Endothelial cell of hepatic sinusoid (primary cell): ENCODE measurements around the gene GEMIN4.

Experiments used
- in situ Hi-C: cut with HindIII; loops from 2 replicates; pipeline ENCODE4 v1.10.0; 2017; ENCODE audit warnings: low sequenced_read_pairs

Gene GEMIN4

GRCh38 chr17:745406-745805 lies 6.7 kb downstream of the GEMIN4 start:
- in situ Hi-C loops: no loop called here

DNA sequence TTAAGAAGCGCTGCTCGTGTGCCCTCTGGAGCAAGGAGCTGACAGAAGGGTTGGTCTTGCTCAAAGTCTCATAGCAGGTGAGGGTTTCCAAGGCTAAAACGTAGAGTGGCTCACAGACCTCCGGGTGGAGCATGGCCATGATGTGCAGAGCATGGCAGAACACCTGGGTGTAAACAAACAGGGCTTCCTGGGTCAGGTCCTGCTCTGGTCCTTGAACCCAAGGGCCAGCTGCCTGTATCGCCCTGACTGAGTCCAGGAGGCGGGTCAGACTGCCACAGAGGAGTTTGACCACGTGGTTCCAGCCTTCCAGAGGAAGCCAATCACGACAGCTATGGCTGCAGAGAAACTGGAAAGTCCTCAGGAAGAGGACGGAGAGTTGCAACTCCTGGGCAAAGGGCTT lies 7.1 kb downstream of the GEMIN4 start:
- in situ Hi-C loops: no loop called here

DNA sequence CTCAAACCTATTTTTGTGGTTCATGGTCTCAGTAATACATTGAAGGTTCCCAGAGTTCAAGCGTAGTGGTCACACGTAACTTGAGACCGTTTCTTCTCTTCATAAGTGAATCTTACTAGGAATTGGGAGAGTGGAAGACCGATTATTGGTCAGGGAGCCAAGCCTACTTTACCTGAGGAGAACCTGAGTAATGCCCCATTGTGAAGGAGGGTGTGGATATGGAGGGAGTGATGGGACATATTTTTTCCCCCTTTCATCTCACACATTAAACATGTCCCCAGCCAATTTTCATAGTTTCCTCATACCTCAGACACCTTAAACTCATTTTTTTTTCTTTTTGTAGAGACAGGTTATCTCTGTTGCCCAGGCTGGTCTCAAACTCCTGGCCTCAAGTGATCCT lies 8.9 kb downstream of the GEMIN4 start:
- in situ Hi-C loops: no loop called here

DNA sequence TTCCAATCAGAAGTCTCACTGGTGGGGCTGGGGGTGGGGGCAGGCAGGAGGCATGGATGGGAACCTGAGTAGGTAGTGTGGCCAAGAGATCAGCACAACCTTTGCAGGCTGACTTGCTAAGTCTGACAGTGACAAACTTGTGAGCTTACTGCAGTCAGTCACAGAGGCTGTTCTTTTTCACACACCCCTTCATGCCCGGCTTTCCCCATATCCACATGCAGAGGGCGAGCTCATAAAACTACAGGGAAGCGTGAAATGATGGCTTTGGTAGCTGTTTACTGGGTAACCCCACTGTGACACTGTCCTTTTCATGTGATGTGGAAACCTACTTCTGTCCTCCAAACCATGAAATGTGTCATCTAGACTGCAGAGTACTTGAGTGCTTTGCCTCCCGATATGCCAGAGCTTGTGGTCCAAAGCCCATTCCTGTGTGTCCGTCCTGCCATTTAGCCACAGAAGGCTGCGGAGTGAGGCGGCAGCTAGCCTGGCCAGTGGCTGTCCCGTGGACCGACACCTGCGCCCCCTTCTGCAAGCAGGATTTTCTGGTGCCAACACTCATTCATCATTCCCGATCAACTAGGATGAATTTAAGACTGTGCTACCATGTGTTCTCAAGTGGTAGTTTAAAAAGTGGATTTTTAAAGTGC lies 9.8 kb downstream of the GEMIN4 start:
- in situ Hi-C loops: no loop called here

DNA sequence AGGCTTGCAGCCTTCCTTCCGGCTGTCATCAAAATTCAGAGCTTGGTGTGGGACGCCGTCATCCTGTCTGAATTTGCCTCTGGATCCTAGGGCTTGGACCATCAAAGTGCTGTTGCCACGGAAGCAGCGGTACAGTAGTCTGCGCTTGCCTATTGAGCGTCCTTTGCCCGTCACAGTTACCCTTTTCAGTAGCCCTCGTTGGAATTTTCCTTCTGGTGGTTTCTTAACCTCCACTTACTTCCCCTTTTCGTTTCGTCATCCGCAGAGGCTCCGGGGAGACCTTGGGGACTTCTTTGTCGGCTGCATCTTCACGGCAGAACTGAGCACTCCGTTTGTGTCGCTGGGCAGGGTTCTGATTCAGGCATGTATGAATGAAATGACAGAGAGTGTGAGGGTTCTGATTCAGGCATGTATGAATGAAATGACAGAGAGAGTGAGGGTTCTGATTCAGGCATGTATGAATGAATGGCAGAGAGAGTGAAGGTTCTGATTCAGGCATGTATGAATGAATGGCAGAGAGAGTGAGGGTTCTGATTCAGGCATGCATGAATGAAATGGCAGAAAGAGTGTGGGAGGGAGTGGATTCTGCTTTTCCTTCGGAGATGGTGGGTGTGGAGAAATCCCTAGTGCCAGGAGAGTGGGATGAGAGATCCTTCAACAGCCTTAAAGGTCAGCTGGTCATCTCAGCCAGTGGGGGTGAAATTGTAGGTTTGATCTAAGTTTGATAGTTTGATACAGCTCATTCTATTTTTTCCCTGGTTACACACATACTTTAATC lies 11.6 kb downstream of the GEMIN4 start:
- in situ Hi-C loops: no loop called here

GRCh38 chr17:737561-738113 lies 14.4 kb downstream of the GEMIN4 start:
- in situ Hi-C loops: no loop called here

DNA sequence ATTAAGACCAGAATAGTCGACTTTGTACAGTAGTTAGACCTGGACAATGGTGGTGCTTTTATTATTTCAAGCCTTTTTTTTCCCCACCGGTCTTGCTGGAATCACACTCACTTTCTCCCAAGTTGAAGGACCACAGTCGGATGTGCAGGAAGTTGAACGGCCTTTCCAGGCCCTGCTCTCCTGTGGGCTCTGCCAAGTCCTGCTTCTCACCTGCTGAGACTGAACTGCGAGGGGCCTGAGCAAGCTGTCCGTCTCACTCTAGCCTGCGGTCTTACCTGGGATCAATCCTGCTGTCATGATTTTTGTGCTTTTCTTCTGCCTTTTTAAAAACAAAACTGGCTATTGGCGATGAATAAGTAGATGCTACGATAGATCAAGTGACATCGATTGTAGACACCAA lies 18.3 kb downstream of the GEMIN4 start:
- in situ Hi-C loops: no loop called here

DNA sequence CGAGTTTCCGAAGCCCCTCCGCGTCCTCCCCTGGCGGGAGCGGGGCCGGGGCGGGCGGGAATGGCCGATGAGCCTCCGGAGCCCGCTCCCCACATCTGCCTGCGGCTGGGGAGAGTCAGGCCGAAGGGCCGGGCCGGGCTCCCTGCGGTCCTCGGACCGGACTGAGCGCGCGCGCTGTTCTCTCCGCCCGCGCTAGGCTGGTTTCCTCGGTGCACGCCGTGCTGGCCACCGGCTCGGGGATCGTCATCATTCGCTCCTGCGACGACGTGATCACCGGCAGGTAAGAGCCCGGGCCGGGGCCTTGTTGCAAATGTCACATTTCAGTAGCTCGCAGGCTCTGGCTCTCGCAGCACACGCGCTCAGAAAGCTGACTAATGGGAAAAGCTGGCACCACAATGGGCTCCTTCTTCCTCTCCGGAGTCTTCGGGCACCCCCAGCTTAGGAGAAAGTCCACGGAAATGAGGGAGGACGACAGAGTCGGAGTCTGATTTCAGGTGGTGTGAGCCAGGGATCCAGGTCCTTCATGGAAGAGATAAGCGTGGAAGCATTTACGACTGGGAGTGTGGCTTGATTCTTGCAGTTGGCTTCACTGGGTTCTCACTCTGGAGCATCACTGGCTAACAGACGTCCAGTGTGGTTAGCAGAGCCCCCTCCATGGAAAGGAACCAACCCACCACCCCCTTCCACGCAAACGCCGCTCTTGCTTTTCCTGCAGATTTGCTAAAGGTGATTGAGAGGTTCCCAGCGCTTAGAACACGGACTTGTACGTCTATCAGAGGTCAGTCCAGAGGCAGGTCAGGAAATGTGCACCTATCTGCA lies 19.0 kb downstream of the GEMIN4 start:
- in situ Hi-C loops: no loop called here

DNA sequence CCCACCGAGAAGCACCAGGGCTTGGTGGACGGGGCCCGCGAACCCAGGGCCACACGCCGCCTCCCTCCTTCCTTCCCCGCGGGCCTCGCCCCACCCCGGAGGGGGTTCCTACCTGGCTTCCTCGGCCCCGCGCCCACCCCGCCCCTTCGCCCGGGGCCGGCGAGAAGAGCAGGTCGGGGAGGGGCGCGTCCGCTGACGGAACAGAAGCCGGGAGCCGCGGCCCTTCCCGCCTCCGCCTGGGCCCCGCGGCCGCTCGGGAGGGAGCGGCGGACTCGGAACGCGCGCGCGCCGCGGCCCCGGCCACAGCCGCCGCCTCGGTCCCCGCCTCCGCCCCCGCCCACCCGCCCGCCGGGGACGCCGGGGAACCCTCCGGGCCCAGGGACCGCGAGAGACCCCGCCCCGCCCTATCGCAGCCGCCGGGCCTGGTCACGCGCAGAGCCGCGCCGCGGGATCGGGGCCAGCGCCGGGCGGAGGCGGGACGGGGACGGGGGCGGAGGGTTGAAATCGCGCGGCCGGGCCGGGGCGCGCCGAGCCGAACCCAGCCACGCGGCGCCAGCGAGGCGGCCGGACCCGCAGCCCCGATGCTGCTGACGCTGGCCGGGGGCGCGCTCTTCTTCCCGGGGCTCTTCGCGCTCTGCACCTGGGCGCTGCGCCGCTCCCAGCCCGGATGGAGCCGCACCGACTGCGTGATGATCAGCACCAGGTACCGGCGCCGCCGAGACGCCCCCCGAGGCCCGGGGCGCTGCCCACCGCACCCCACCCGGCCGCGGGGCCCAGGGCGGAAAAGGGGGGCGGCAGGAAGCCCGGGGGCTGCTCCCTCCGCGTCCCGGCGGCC lies 19.8 kb downstream of the GEMIN4 start, which contains the start of gene TLCD3A:
Gene TLCD3A, plus strand, starts transcription at position 530 of the 835 bp plus-strand sequence. Its CDS starts 52 bp downstream, at position 582.
- in situ Hi-C loops: no loop called here

DNA sequence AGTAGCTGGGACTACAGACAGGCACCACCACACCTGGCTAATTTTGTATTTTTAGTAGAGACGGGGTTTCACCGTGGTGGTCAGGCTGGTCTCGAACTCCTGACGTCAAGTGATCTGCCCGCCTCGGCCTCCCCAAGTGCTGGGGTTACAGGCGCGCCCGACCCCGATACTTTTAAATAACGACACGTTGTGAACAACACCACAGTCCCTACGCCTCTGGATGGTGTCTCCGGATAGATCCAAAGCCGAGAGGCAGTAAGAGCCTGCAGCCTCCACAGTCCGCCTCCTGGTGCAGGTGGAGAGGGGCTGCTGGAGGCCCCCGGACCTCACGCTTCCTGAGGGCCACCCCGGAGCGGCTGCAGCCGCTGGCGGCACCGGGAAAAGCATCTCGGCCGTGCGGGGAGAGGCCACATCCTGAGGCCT lies 20.4 kb downstream of the GEMIN4 start:
- in situ Hi-C loops: no loop called here

GRCh38 chr17:728911-729310 lies 23.2 kb downstream of the GEMIN4 start:
- in situ Hi-C loops: no loop called here

DNA sequence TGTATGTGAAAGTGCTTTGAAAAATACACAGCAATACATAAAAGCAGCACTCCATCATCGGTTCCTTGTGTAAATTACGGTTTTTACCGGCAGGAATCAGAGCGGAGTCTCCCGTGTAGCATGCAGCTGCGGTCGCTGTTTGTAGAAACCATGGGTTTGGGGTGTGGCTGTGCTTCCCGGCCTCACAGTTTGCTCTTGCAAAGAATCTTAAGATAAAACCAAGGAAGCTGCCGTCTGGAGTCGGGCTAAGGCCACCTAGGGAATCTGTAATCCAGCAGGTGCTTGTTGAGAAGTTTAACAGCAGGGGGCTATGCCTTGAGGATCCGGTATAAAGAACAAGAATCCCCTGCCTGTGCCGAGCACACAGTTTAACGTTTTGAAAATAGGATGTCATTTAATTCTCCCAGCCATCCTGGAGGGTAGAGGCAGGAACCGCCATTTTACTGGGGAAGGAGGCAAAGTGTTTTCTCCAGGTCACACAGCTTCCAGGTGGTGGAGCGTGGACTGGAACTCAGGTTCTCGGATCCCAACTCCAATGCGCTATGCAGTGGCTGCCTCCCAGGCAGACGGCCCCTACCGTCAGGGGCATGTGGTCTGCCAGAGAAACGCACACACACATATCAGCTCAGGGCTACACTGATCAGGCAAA lies 25.7 kb downstream of the GEMIN4 start:
- in situ Hi-C loops: no loop called here

- in situ Hi-C loops: no loop called here
Observed at GRCh38 chr17:725746-726145, 26.3 kb downstream of the GEMIN4 start.

GRCh38 chr17:725084-725483 lies 27.0 kb downstream of the GEMIN4 start:
- in situ Hi-C loops: no loop called here

- in situ Hi-C loops: no loop called here
Observed at GRCh38 chr17:721540-721937, 30.5 kb downstream of the GEMIN4 start.

- in situ Hi-C loops: no loop called here
Observed at GRCh38 chr17:720706-721539, 31.1 kb downstream of the GEMIN4 start.

DNA sequence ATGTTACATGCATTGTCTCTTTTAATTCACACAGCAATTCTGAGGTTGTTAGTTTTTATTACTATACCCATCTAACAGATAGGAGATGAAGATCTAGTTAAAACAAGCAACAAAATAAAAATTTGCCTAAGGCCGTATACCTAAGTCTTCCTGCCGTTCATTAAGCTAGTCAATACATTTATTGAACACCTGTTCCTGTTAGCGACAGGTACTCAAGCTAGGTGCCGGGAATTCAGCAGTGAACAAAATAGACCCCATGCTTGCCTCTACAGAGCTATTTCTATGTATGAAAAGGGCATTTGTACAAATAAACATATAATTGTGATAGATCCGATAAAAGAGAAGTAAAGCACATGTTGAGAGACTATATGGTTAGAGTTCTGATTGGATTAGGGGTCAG lies 34.0 kb downstream of the GEMIN4 start:
- in situ Hi-C loops: no loop called here

DNA sequence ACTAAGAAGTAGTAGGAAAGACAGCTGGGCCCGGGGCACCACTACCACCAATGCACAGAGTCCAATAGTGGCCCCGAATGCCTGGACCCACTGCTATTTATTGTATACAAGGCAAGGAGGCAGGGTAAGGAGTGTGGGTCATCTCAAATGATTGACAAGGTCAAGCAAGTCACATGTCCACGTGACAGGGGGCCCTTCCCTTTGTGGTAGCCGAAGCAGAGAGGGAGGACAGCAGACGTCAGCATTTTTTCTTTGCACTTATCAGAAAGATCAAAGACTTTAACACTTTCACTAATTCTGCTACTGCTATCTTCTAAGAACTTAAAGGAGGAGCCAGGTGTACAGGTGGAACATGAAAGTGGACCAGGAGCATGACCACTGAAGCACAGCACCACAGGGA lies 43.9 kb downstream of the GEMIN4 start:
- in situ Hi-C loops: no loop called here

GRCh38 chr17:705863-706262 lies 46.2 kb downstream of the GEMIN4 start:
- in situ Hi-C loops: no loop called here
